Mesothelial cell of epicardium (in vitro differentiated cells): ENCODE data around the gene FAM167B. TPM values are rescaled to one million over a fixed set of nuclear protein-coding genes. Genes with fewer than 3 reads are reported as not detected.

Experiments used
- DNase-seq, 2 experiments: peaks; one replicate each; pipeline ENCODE4 v3.0.0; 2021; ENCODE audit warnings: low spot score in 2 of 2; ENCODE audit not compliant: unreplicated experiment in 2 of 2
- H3K27ac Mint-ChIP-seq: 2 replicates; pipeline ENCODE4 v1.8.0; 2021; ENCODE audit warnings: mixed read lengths
- H3K27me3 Mint-ChIP-seq: 2 replicates; pipeline ENCODE4 v1.8.0; 2021; ENCODE audit warnings: low read depth, mixed read lengths
- H3K36me3 Mint-ChIP-seq: 2 replicates; pipeline ENCODE4 v1.8.0; 2021; ENCODE audit warnings: mixed read lengths
- H3K4me1 Mint-ChIP-seq: 2 replicates; pipeline ENCODE4 v1.8.0; 2021; ENCODE audit warnings: mixed read lengths
- H3K4me3 Mint-ChIP-seq: 2 replicates; pipeline ENCODE4 v1.8.0; 2021; ENCODE audit warnings: mild to moderate bottlenecking, moderate library complexity, mixed read lengths
- H3K9me3 Mint-ChIP-seq: 2 replicates; pipeline ENCODE4 v1.8.0; 2021; ENCODE audit warnings: mixed read lengths
- total RNA-seq: library from RNA; stranded (reverse); gene quantifications from 3 replicates; pipeline ENCODE4 v1.2.1, GENCODE V29; 2021
- TF ChIP-seq, protein P1 (sequence below): fragments of 200-600 bp; sonication (generic); IDR thresholded peaks from one replicate; pipeline ENCODE4 v1.5.0; 2021; ENCODE audit warnings: antibody characterized with exemption; ENCODE audit not compliant: unreplicated experiment

Gene FAM167B
- total RNA-seq, 1 donor from 2014 or later = 1.8 TPM

DNA sequence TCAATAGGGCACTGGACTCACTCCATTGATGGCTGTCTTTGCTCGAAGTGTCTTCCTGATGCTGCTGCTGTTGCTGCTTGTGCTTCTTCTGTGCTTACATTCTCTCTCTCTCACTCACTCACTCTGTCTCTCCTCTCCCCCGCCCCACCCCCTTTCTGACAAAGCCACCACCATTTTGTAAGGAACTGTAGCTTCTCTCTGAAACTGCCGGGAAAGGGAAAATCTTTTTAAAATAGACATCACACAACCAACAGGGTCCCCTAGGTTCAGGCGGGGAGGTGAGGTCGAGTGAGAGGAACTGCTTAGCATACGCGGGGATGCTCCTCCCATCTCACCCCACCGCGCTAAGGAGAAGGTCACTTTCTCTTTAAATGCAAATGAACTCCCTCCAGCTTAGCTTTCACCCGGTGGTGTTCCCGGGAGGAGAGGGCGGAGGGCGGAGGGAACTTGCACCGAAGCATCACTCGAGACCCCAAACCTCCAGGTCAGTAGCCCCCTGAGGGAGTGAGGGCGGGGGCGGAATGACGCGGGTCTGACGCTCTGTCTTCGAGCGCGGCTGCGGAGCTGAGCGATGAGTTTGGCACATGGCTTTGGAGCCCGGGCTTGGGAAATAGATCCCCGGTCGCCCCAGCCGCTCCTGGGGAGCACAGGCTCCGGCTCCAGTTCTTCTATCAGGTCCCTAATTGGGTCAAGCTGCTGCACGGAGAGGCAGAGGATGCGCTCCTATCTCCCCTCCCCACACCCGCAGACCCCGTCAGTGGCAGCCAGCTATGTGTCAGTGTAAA is 46.6 kb upstream of the FAM167B start, which contains the start of gene CCDC28B:
Gene CCDC28B, plus strand, starts transcription at position 370 of the 785 bp plus-strand sequence. CDS start 1,341 bp downstream, outside the sequence.
- peaks cover 19% of the 10 kb centered on the region for H3K4me1 Mint-ChIP-seq

DNA sequence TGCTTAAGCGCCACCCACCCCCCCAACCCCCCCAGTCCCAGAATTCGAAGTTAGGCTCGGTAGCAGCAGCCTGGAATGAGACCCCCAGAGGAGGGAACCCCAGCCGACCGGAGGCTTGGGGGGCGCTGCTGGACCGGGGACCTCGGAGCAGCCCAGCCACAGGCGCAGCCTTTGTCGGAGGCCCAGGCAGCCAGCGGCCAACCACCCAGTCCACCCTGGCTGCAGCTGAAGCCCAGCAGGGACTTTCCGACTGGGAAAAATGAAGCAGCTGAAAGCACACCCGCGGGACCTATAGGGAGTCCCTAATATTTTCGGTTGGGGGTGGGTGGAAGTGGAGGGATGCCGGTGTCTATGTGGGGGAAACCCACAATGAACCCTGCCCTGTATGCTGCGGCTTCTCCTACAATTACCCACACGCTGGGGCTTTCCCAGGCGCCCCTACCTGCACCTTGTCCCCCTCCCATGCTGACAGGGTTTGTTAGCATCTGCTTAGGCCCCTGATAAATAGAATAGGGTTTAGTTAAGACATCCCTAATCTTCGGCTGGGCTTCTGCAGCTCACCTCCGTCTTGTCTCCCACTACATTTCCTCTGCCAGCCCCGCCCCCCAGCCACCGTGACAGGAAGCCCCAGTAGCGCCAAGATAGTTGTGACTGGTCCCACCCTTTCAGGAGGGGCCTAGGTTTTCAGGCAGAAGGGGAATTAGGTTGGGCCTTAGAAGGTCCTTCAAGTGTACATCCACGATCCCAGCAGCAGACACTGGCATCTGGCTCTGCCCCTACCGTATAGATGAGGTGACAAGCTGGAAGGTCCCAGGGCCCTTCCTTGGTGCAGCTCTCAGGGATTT is 45.8 kb upstream of the FAM167B start:
- Mint-ChIP-seq H3K4me1 (peaks cover 24% of the 10 kb centered on the region), H3K9me3 (no peaks in the 10 kb centered on the region), H3K4me3 (peak overlapping the region; percentile 87), H3K27ac (peak overlapping the region; percentile 94), H3K27me3 (no peaks in the 10 kb centered on the region), H3K36me3 (peaks cover 5% of the 10 kb centered on the region)
- DNase-seq = peak; percentile 45 to 66
- TF ChIP-seq, protein P1, sequence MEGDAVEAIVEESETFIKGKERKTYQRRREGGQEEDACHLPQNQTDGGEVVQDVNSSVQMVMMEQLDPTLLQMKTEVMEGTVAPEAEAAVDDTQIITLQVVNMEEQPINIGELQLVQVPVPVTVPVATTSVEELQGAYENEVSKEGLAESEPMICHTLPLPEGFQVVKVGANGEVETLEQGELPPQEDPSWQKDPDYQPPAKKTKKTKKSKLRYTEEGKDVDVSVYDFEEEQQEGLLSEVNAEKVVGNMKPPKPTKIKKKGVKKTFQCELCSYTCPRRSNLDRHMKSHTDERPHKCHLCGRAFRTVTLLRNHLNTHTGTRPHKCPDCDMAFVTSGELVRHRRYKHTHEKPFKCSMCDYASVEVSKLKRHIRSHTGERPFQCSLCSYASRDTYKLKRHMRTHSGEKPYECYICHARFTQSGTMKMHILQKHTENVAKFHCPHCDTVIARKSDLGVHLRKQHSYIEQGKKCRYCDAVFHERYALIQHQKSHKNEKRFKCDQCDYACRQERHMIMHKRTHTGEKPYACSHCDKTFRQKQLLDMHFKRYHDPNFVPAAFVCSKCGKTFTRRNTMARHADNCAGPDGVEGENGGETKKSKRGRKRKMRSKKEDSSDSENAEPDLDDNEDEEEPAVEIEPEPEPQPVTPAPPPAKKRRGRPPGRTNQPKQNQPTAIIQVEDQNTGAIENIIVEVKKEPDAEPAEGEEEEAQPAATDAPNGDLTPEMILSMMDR = no peak

More for the DNA sequence above, 46.6 kb upstream of the FAM167B start, which contains the start of gene CCDC28B:
- DNase-seq = peak in 1 of 2 experiments; percentile 57
- H3K27ac Mint-ChIP-seq = peak within 1 kb of the TSS; percentile 94
- H3K36me3 Mint-ChIP-seq = peaks cover 5% of the 10 kb centered on the region
- no peaks in the 10 kb centered on the region for H3K9me3 Mint-ChIP-seq
- peak within 1 kb of the TSS; percentile 87 for H3K4me3 Mint-ChIP-seq
- H3K27me3 Mint-ChIP-seq = no peaks in the 10 kb centered on the region
- TF ChIP-seq, protein P1 = no peak

DNA sequence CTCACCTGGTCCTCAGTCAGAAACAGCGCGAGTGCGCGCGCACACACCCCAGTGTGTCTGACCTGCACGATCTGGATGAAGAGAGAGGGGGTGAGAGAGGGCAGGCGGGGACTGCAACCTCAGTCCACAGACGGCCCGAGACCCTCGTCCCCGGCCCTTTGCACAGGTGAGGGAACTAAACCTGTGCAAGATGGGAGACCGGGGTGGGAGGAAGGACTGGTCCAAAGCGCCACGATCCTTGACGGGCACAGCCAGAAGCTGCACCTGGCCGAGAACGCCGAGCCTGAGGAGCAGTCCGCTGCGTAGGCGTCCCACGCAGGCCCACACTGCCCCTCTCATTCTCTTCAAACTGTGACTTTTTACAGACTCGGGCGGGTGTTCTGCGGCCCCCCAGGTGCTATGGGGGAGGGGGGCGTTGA is 42.1 kb upstream of the FAM167B start:
- DNase-seq = no peak
- Mint-ChIP-seq H3K9me3 (no peaks in the 10 kb centered on the region), H3K27me3 (no peaks in the 10 kb centered on the region), H3K4me1 (peaks cover 27% of the 10 kb centered on the region), H3K36me3 (no peaks in the 10 kb centered on the region), H3K27ac (peak overlapping the region; percentile 86), H3K4me3 (peak overlapping the region; percentile 89)
- TF ChIP-seq, protein P1 = no peak

DNA sequence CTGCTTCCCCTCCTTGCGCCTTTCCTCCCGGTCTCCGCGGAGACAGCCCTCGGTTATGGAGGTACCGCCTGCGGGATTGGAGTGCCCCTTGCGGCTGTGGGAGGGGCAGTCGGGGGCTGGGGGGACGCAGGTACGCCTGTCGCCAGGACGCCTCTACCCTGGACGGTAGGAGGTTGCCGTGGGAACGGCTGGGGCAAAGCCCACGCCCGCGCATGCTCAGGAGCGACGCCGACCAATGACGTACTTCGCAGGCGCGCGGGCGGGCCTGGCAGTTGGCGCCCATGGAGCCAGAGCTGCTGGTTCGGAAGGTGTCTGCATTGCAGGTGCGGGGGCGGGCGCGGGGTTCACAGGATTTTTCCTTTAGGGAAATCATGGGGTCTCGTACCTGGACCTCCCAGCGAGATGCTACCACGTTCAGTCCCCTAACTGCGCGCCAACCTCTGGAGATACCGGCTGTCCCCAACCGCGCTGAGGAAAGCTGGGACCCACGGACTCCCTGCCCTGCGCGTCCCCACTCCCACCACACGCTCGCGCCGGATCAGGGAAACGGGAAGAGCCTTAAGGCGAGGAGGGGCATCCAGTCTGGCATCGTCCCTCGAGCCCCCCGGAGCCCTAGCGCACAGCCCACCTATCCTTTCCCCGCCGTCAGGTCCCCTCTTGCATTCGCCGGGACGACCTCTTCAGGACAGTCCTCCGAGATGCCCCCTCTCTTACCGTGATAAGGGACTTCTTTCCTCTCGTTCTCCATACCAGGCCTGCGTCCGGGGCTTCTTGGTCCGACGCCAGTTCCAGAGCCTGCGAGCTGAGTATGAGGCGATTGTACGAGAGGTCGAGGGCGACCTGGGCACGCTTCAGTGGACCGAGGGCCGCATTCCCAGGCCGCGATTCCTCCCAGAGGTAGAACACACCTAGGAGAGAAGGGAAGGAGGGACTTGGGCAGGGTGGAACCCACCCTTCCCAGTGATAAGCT is 41.3 kb upstream of the FAM167B start, which contains the start of gene IQCC:
Gene IQCC, plus strand, starts transcription at position 271 of the 970 bp plus-strand sequence. Its CDS starts 11 bp downstream, at position 282.
- peak; percentile 84 to 89 for DNase-seq
- H3K4me3 Mint-ChIP-seq = peak within 1 kb of the TSS; percentile 89
- H3K36me3 Mint-ChIP-seq = no peaks in the 10 kb centered on the region
- peaks cover 23% of the 10 kb centered on the region for H3K4me1 Mint-ChIP-seq
- no peaks in the 10 kb centered on the region for H3K27me3 Mint-ChIP-seq
- H3K9me3 Mint-ChIP-seq = no peaks in the 10 kb centered on the region
- TF ChIP-seq, protein P1 = peak; percentile 10
- peak within 1 kb of the TSS; percentile 86 for H3K27ac Mint-ChIP-seq

- TF ChIP-seq, protein P1 = no peak
- DNase-seq = no peak
- no peaks in the 10 kb centered on the region for H3K27me3 Mint-ChIP-seq
- no peaks in the 10 kb centered on the region for H3K9me3 Mint-ChIP-seq
- no peaks in the 10 kb centered on the region for H3K36me3 Mint-ChIP-seq
- no peak overlapping the region for H3K27ac Mint-ChIP-seq
- no peak overlapping the region for H3K4me3 Mint-ChIP-seq
- peaks cover 14% of the 10 kb centered on the region for H3K4me1 Mint-ChIP-seq
Observed at GRCh38 chr1:32208469-32208868, 38.6 kb upstream of the FAM167B start.
